ENCODE results near the gene RARA.
"Not testable (repeated sequence)": the region's sequence is repeated elsewhere in the genome, so short reads cannot be mapped to it uniquely, and the experiment has no call there.

RARA gene

GRCh38 chr17:40376541-40376940, 67.6 kb downstream of the RARA start:
- DNase-seq (ENCODE audit: low spot score): not testable (repeated sequence)

GRCh38 chr17:40377832-40378231, 68.9 kb downstream of the RARA start:
- DNase-seq (ENCODE audit: low spot score): no peak

- no peak for DNase-seq (ENCODE audit: low spot score)
Measured at GRCh38 chr17:40378966-40379365, 70.0 kb downstream of the RARA start.

GRCh38 chr17:40382251-40382650, 73.3 kb downstream of the RARA start:
- DNase-seq (ENCODE audit: low spot score): no peak

GRCh38 chr17:40386555-40386954, 77.6 kb downstream of the RARA start:
- not testable (repeated sequence) for DNase-seq (ENCODE audit: low spot score)

GRCh38 chr17:40399185-40399584, 90.2 kb downstream of the RARA start:
- peak; percentile 44 for DNase-seq (ENCODE audit: low spot score)

GRCh38 chr17:40402668-40403067, 93.7 kb downstream of the RARA start:
- no peak for DNase-seq (ENCODE audit: low spot score)

GRCh38 chr17:40404003-40404402, 95.0 kb downstream of the RARA start:
- DNase-seq (ENCODE audit: low spot score): no peak
